Right lobe of liver (tissue), 6 donors: ENCODE measurements around the gene GPR161. TPM values are rescaled to one million over a fixed set of nuclear protein-coding genes. Genes with fewer than 3 reads are reported as not detected.

Experiments used
- ATAC-seq, 4 donors: fragments of 200-7000 bp; cut with Tn5 transposase; one replicate each; pipeline ENCODE4 v1.9.1; 2020; ENCODE audit warnings: mild to moderate bottlenecking in 4 of 4, moderate library complexity in 4 of 4
- DNase-seq, 3 donors: peaks; one replicate each; pipeline ENCODE4 v3.0.0-alpha.2; 2020
- H3K27ac ChIP-seq, 3 donors: fragments of 200-600 bp; one replicate each; pipeline ENCODE4 v1.8.0; 2022
- H3K27me3 ChIP-seq, 2 donors: fragments of 200-600 bp; one replicate each; pipeline ENCODE4 v1.8.0; 2022
- H3K36me3 ChIP-seq, 4 donors: fragments of 200-600 bp; sonication (generic) in 1 of 4; one replicate each; pipeline versions ENCODE4 v1.5.1 to v1.8.0; 2017 to 2022; ENCODE audit warnings: control low read depth in 1 of 4
- H3K4me1 ChIP-seq, 4 donors: fragments of 200-600 bp; sonication (generic) in 1 of 4; one replicate each; pipeline versions ENCODE4 v1.5.1 to v1.8.0; 2017 to 2022; ENCODE audit warnings: control low read depth in 1 of 4
- H3K4me3 ChIP-seq, 3 donors: fragments of 200-600 bp; one replicate each; pipeline ENCODE4 v1.8.0; 2022
- H3K9me3 ChIP-seq, 4 donors: fragments of 200-600 bp; sonication (generic) in 1 of 4; one replicate each; pipeline versions ENCODE4 v1.5.1 to v1.8.0; 2017 to 2022; ENCODE audit warnings: control low read depth in 1 of 4
- POLR2A ChIP-seq: fragments of 450-650 bp; IDR thresholded peaks from one replicate; pipeline ENCODE4 v1.6.1; 2017; ENCODE audit warnings: antibody characterized with exemption, mild to moderate bottlenecking
- WGBS: methylation state at CpG from one replicate; pipeline ENCODE4 v1.1.6; 2018; ENCODE audit warnings: low coverage, low lambda C conversion rate; ENCODE audit not compliant: insufficient coverage; ENCODE audit errors: missing lambda C conversion rate; 5-methylcytosine and 5-hydroxymethylcytosine counted together
- intact Hi-C, 2 donors: fragments of 100-400 bp; cut with DNase I; formaldehyde crosslinking; loops; one replicate each; pipeline versions ENCODE4 v1.11.2 to v1.14.1; 2022
- total RNA-seq, 6 experiments: library from RNA; depleted of rRNA in 2 of 6; stranded (reverse); fragments of >200 nt in 2 of 6; fragmentation: NEBNext Ultra II Directional in 3 of 6; extraction: Animal tissue kit (Norgen Biotek cat#: 25700) in 3 of 6; gene quantifications; one replicate each; pipeline versions ENCODE4 v1.1.0 to v1.2.4, GENCODE V29; 2016 to 2023
- TF ChIP-seq, protein P1 (sequence below), 4 donors: fragments of 200-600 bp in 3 of 4; fragments of 450-650 bp in 1 of 4; IDR thresholded peaks; one replicate each; pipeline versions ENCODE4 v1.5.1 to v1.8.0; 2016 to 2022; ENCODE audit warnings: antibody characterized with exemption in 4 of 4, mild to moderate bottlenecking in 2 of 4
- donor health status: DM: no; HTN: yes; CAD: no.
- donor health status: DM: no; HTN: no; CAD: no.
- donor health status: DM: no; HTN: no; CAD: no.
- donor health status: DM: no; HTN: yes; CAD: no.
- donor health status: DM: no; HTN: yes; CAD: no.

GPR161 gene
- total RNA-seq, 6 experiments from 2014 or later = 0.43 to 1.4 (median 0.48) TPM

DNA sequence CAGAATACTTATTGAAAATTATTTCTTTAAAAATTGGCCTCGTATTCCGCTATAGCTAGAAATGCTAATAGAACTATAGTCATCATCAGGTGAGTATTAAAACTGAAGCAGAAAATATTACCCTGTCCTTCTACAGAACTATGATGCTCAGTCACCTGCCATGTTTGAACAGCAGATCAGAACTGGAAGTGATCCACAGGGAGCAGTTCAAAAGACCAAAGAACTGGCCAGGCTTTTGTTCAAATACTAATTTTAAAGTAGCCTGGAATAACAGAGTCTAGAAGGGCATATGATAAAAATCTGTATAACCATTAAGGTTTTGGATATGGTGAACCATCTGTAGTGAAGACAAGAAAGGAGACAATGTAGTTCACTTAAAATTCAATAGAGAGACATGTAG lies 94.4 kb downstream of the GPR161 start:
- 62% methylated on average over 2 of the region's 2 CpGs for WGBS
- intact Hi-C loops = no loop called here
- Histone ChIP-seq H3K4me3 (no peak overlapping the region), H3K27me3 (no peaks in the 10 kb centered on the region), H3K36me3 (peaks cover 3 to 33% (median 8%) of the 10 kb centered on the region in 4 donors), H3K4me1 (peaks cover 0 to 5% (median 0%) of the 10 kb centered on the region in 4 donors), H3K9me3 (no peaks in the 10 kb centered on the region), H3K27ac (no peak overlapping the region)
- no peak for DNase-seq
- TF ChIP-seq POLR2A = no peak
- TF ChIP-seq, protein P1, sequence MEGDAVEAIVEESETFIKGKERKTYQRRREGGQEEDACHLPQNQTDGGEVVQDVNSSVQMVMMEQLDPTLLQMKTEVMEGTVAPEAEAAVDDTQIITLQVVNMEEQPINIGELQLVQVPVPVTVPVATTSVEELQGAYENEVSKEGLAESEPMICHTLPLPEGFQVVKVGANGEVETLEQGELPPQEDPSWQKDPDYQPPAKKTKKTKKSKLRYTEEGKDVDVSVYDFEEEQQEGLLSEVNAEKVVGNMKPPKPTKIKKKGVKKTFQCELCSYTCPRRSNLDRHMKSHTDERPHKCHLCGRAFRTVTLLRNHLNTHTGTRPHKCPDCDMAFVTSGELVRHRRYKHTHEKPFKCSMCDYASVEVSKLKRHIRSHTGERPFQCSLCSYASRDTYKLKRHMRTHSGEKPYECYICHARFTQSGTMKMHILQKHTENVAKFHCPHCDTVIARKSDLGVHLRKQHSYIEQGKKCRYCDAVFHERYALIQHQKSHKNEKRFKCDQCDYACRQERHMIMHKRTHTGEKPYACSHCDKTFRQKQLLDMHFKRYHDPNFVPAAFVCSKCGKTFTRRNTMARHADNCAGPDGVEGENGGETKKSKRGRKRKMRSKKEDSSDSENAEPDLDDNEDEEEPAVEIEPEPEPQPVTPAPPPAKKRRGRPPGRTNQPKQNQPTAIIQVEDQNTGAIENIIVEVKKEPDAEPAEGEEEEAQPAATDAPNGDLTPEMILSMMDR (IDR thresholded peaks at IDR 0.05) = no peak
- peak; percentile 69 to 86 (median 75) for ATAC-seq

DNA sequence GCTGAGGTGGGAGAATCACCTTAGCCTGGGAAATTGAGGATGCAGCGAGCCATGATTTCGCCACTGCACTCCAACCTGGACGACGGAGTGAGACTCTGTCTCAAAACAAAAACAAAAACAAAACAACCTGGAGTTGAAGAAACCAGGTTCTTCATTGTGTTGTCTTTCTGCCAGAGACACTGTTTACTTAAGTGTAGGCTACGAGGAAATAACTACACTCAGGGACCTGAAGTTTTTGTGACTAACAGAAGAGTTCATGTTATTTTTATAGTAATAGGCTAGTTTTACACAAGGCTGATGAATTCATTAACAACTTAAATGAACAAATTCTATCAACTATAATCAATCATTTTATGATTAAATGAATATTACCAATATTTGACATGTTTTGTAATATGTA lies 101.4 kb downstream of the GPR161 start:
- intact Hi-C loops = no loop called here
- ATAC-seq (peak in 3 of 4 donors; percentile 18 to 67 (median 28)), DNase-seq (no peak)
- Histone ChIP-seq H3K4me3 (no peak overlapping the region), H3K27ac (no peak overlapping the region), H3K27me3 (no peaks in the 10 kb centered on the region), H3K4me1 (no peaks in the 10 kb centered on the region), H3K9me3 (no peaks in the 10 kb centered on the region), H3K36me3 (peaks cover 0 to 4% (median 0%) of the 10 kb centered on the region in 4 donors)
- 73% methylated on average over 5 of the region's 5 CpGs for WGBS
- TF ChIP-seq POLR2A = no peak
- TF ChIP-seq, protein P1 (IDR thresholded peaks at IDR 0.05) = no peak

DNA sequence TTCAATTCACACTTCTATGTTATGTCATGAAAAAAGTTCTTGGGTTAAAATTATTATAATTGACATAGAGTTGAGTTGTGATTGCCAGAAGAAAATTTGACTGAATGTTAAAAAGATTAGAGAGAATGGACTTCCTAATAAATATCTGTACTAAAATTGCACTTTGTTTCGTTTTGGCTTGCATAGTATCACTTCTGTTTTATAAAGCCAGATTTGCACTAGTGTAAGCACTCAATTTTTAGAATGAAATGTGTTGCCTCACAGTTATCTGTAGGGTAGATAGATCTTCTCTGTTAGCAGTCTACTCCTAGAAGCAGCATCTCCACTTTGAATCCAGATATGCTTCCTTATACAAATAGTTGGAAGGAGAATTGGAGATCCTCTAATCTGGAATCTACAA lies 104.7 kb downstream of the GPR161 start:
- 56% methylated on average over 1 of the region's 1 CpG for WGBS
- ATAC-seq (peak; percentile 28 to 67 (median 36)), DNase-seq (no peak)
- no peaks in the 10 kb centered on the region for H3K27me3 ChIP-seq
- H3K27ac ChIP-seq = no peak overlapping the region
- no peaks in the 10 kb centered on the region for H3K9me3 ChIP-seq
- TF ChIP-seq, protein P1 (IDR thresholded peaks at IDR 0.05) = no peak
- no peak for TF ChIP-seq POLR2A
- intact Hi-C loops = no loop called here
- no peak overlapping the region for H3K4me3 ChIP-seq
- H3K4me1 ChIP-seq = no peaks in the 10 kb centered on the region
- H3K36me3 ChIP-seq = no peaks in the 10 kb centered on the region

DNA sequence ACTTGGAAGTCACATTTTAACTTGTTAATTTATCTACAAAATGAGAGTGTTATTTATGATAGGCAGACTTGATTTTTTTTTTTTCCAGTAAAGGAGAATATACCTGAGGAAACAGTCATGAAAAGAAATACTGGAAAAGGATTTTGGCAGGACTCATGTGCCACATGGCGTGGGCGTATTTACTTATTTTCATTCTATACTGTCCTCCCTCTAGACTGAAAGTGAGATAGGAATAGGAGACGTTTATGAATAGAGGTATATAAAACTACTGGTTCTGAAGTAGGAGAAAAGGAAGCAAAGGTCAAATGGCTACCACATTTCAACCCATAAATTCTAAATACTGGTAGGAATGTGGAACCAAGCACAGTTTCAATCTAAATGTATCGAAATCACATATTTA lies 105.1 kb downstream of the GPR161 start:
- Histone ChIP-seq H3K4me3 (no peak overlapping the region), H3K4me1 (no peaks in the 10 kb centered on the region), H3K9me3 (no peaks in the 10 kb centered on the region), H3K36me3 (no peaks in the 10 kb centered on the region), H3K27ac (no peak overlapping the region), H3K27me3 (no peaks in the 10 kb centered on the region)
- ATAC-seq (no peak), DNase-seq (no peak)
- intact Hi-C loops = no loop called here
- WGBS = 82% methylated on average over 4 of the region's 4 CpGs
- no peak for TF ChIP-seq POLR2A
- TF ChIP-seq, protein P1 (IDR thresholded peaks at IDR 0.05) = no peak

DNA sequence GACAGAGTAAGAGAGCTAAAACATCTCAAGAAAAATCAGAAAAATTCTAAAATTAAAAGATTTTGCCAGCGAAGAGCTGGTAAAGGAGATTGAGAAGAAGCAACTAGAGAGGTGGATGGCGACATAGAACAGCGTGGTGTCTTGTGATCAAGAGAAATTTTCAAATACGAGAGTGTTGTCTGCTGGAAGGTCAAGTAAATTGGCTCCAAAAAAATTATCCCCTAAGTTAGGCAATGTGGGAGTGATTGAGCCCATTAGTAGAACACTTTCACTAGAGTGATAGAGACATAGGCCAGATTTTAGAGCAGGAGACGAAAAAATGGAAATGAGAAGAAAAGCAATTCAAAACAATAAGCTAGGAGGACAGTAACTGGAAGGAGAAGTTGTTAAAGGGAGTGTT lies 105.5 kb downstream of the GPR161 start:
- no peak for DNase-seq
- H3K4me3 ChIP-seq = no peak overlapping the region
- H3K27me3 ChIP-seq = no peaks in the 10 kb centered on the region
- TF ChIP-seq, protein P1 (IDR thresholded peaks at IDR 0.05) = no peak
- no peak for TF ChIP-seq POLR2A
- intact Hi-C loops = no loop called here
- H3K4me1 ChIP-seq = no peaks in the 10 kb centered on the region
- ATAC-seq = peak in 1 of 4 donors; percentile 38
- H3K36me3 ChIP-seq = no peaks in the 10 kb centered on the region
- 84% methylated on average over 5 of the region's 5 CpGs for WGBS
- no peak overlapping the region for H3K27ac ChIP-seq
- no peaks in the 10 kb centered on the region for H3K9me3 ChIP-seq
